H1 (cell line): Measurements from ENCODE around the gene NDUFA11. TPM values are rescaled to one million over a fixed set of nuclear protein-coding genes. Genes with fewer than 3 reads are reported as not detected.

Experiments used
- CTCF ChIA-PET: fragments of 300-600 bp; sonication (Branson Sonifier 250); formaldehyde crosslinking; loops from one replicate; lab custom pipeline; 2021; ENCODE audit not compliant: partially characterized antibody; lab: Charles Lee
- POLR2A ChIA-PET: fragments of 300-600 bp; sonication (Branson Sonifier 250); formaldehyde crosslinking; loops from one replicate; lab custom pipeline; 2021; ENCODE audit warnings: inconsistent platforms; ENCODE audit not compliant: partially characterized antibody; lab: Charles Lee
- DNase-seq, 2 experiments: peaks; one replicate each; pipeline versions ENCODE4 v3.0.0 to v3.0.0-alpha.2; 2010 to 2022; ENCODE audit warnings: low spot score in 2 of 2, low read depth in 1 of 2, mixed read lengths in 1 of 2
- FAIRE-seq: peaks from 2 replicates; lab custom pipeline; 2011; peaks lifted over from hg19 to GRCh38; lab: Jason Lieb, UNC
- H2AFZ ChIP-seq: 2 replicates; pipeline ENCODE4 v1.8.1; 2012; ENCODE audit warnings: low read length, inconsistent platforms
- H2AK5ac ChIP-seq: 2 replicates; pipeline ENCODE4 v1.6.1; 2013; ENCODE audit warnings: low read depth, low read length
- H2BK120ac ChIP-seq: replicated peaks from 2 replicates; pipeline ENCODE3; 2013; ENCODE audit warnings: low read depth, low read length, inconsistent platforms
- H2BK12ac ChIP-seq: 2 replicates; pipeline ENCODE4 v1.6.1; 2013; ENCODE audit warnings: low read depth, low read length
- H2BK15ac ChIP-seq: 2 replicates; pipeline ENCODE4 v1.6.1; 2013; ENCODE audit warnings: low read length
- H2BK20ac ChIP-seq: 2 replicates; pipeline ENCODE4 v1.6.1; 2013; ENCODE audit warnings: low read length
- H2BK5ac ChIP-seq: 2 replicates; pipeline ENCODE4 v1.6.1; 2013; ENCODE audit warnings: low read depth, low read length
- H3K14ac ChIP-seq: 2 replicates; pipeline ENCODE4 v1.6.1; 2013; ENCODE audit warnings: inconsistent platforms; ENCODE audit not compliant: insufficient read length
- H3K18ac ChIP-seq: 2 replicates; pipeline ENCODE4 v1.6.1; 2013; ENCODE audit warnings: low read length; ENCODE audit errors: extremely low read depth
- H3K23ac ChIP-seq: 2 replicates; pipeline ENCODE4 v1.6.1; 2013; ENCODE audit warnings: inconsistent platforms; ENCODE audit not compliant: insufficient read length
- H3K23me2 ChIP-seq: 2 replicates; pipeline ENCODE4 v1.6.1; 2013; ENCODE audit warnings: low read depth, low read length
- H3K27ac ChIP-seq: 2 replicates; pipeline ENCODE4 v1.6.1; 2011; ENCODE audit warnings: low read depth, low read length, inconsistent platforms
- H3K27me3 ChIP-seq, 4 experiments: replicated peaks in 1 of 4; 1 replicate in 1 of 4; 2 replicates in 3 of 4; pipeline versions ENCODE4 v1.6.1 to v1.8.1; 2011 to 2013; ENCODE audit warnings: low read length in 3 of 4, mild to moderate bottlenecking in 3 of 4, inconsistent platforms in 2 of 4, mixed read lengths in 2 of 4, moderate library complexity in 1 of 4; ENCODE audit not compliant: control insufficient read depth in 3 of 4, insufficient read depth in 3 of 4; ENCODE audit errors: extremely low read depth in 1 of 4
- H3K36me3 ChIP-seq, 4 experiments: 2 replicates each; pipeline versions ENCODE4 v1.6.1 to v1.8.1; 2011 to 2013; ENCODE audit warnings: mild to moderate bottlenecking in 4 of 4, low read length in 3 of 4, moderate library complexity in 2 of 4, control low read depth in 1 of 4, inconsistent platforms in 1 of 4; ENCODE audit not compliant: insufficient read depth in 4 of 4, control insufficient read depth in 2 of 4
- H3K4ac ChIP-seq: replicated peaks from 2 replicates; pipeline ENCODE3; 2013; ENCODE audit warnings: low read length, low read depth, mixed read lengths, inconsistent platforms; ENCODE audit not compliant: insufficient read length
- H3K4me1 ChIP-seq, 4 experiments: replicated peaks in 1 of 4; 1 replicate in 1 of 4; 2 replicates in 3 of 4; pipeline versions ENCODE4 v1.6.1 to v1.8.1; 2011 to 2013; ENCODE audit warnings: low read length in 3 of 4, inconsistent platforms in 2 of 4, mixed read lengths in 1 of 4; ENCODE audit not compliant: insufficient read depth in 4 of 4, control insufficient read depth in 3 of 4
- H3K4me2 ChIP-seq, 2 experiments: 2 replicates each; pipeline versions ENCODE4 v1.6.1 to v1.8.1; 2011 to 2013; ENCODE audit warnings: low read depth in 2 of 2, low read length in 2 of 2, control low read depth in 1 of 2, inconsistent platforms in 1 of 2, mild to moderate bottlenecking in 1 of 2; ENCODE audit not compliant: insufficient read depth in 1 of 2
- H3K4me3 ChIP-seq, 4 experiments: fragments of 200-600, 300-600 bp in 1 of 4; sonication (generic), shearing (Covaris generic), sonication (Bioruptor Twin) in 1 of 4; 2 replicates each; pipeline versions ENCODE4 v1.5.1 to v1.8.1; 2011 to 2016; ENCODE audit warnings: low read length in 4 of 4, low read depth in 3 of 4, control low read depth in 2 of 4, inconsistent platforms in 2 of 4, mild to moderate bottlenecking in 2 of 4, mixed read lengths in 1 of 4, moderate library complexity in 1 of 4; ENCODE audit not compliant: insufficient read depth in 2 of 4; ENCODE audit errors: extremely low read depth in 1 of 4
- H3K56ac ChIP-seq: replicated peaks from 2 replicates; pipeline ENCODE3; 2013; ENCODE audit warnings: low read depth, mild to moderate bottlenecking, mixed read lengths, low read length, inconsistent platforms; ENCODE audit not compliant: insufficient read length
- H3K79me1 ChIP-seq: 2 replicates; pipeline ENCODE4 v1.6.1; 2013; ENCODE audit warnings: low read depth, low read length, control low read depth
- H3K79me2 ChIP-seq, 2 experiments: 2 replicates each; pipeline versions ENCODE4 v1.6.1 to v1.8.1; 2012 to 2013; ENCODE audit warnings: low read length in 2 of 2, mild to moderate bottlenecking in 2 of 2, inconsistent platforms in 1 of 2; ENCODE audit not compliant: insufficient read depth in 2 of 2, control insufficient read depth in 1 of 2
- H3K9ac ChIP-seq, 4 experiments: replicated peaks in 1 of 4; 1 replicate in 1 of 4; 2 replicates in 3 of 4; pipeline versions ENCODE4 v1.6.1 to v1.8.1; 2011 to 2013; ENCODE audit warnings: low read depth in 3 of 4, low read length in 3 of 4, control low read depth in 2 of 4, mild to moderate bottlenecking in 2 of 4, moderate library complexity in 2 of 4, inconsistent platforms in 1 of 4; ENCODE audit errors: extremely low read depth in 1 of 4
- H3K9me3 ChIP-seq, 2 experiments: 2 replicates each; pipeline versions ENCODE4 v1.6.1 to v1.8.1; 2012 to 2013; ENCODE audit warnings: mild to moderate bottlenecking in 2 of 2, moderate library complexity in 2 of 2, control low read depth in 1 of 2, inconsistent platforms in 1 of 2, low read depth in 1 of 2, low read length in 1 of 2, mixed read lengths in 1 of 2; ENCODE audit not compliant: insufficient read depth in 2 of 2
- H4K20me1 ChIP-seq, 2 experiments: replicated peaks in 1 of 2; 2 replicates each; pipeline versions ENCODE3 to v1.8.1; 2011 to 2013; ENCODE audit warnings: inconsistent platforms in 2 of 2, low read length in 2 of 2, mild to moderate bottlenecking in 1 of 2; ENCODE audit not compliant: insufficient read depth in 2 of 2, control insufficient read depth in 1 of 2
- H4K5ac ChIP-seq: 2 replicates; pipeline ENCODE4 v1.6.1; 2013; ENCODE audit warnings: low read length, low read depth, mixed read lengths, inconsistent platforms; ENCODE audit not compliant: insufficient read length
- H4K8ac ChIP-seq: 2 replicates; pipeline ENCODE4 v1.8.0; 2013; ENCODE audit warnings: mild to moderate bottlenecking, moderate library complexity, low read length, inconsistent platforms; ENCODE audit not compliant: insufficient read depth; ENCODE audit errors: extremely low read depth
- H4K91ac ChIP-seq: replicated peaks from 2 replicates; pipeline ENCODE3; 2013; ENCODE audit warnings: low read length, mixed read lengths, inconsistent platforms; ENCODE audit not compliant: insufficient read length
- EP300 ChIP-seq, 2 experiments: IDR thresholded peaks; 1 replicate in 1 of 2; 2 replicates in 1 of 2; pipeline ENCODE4 v1.6.1; 2011 to 2012; ENCODE audit warnings: low read depth in 2 of 2, low read length in 2 of 2, mild to moderate bottlenecking in 2 of 2, borderline replicate concordance in 1 of 2, inconsistent platforms in 1 of 2, moderate library complexity in 1 of 2
- GTF2F1 ChIP-seq: IDR thresholded peaks from 2 replicates; pipeline ENCODE4 v1.6.1; 2012; ENCODE audit warnings: low read depth, low read length, improper control_type of control experiment, borderline replicate concordance
- JUND ChIP-seq: IDR thresholded peaks from 2 replicates; pipeline ENCODE4 v1.6.1; 2011; ENCODE audit warnings: mild to moderate bottlenecking, improper control_type of control experiment, low read length
- POLR2AphosphoS5 ChIP-seq: IDR thresholded peaks from 2 replicates; pipeline ENCODE4 v1.6.1; 2011; ENCODE audit warnings: low read depth, low read length
- WGBS, 2 experiments: shearing (Covaris generic) in 1 of 2; methylation state at CpG; one replicate each; pipeline versions ENCODE4 v1.1.6 to v1.1.7; 2013 to 2015; ENCODE audit warnings: low lambda C conversion rate in 2 of 2, mixed read lengths in 2 of 2, inconsistent platforms in 1 of 2, low coverage in 1 of 2, missing lambda C conversion rate in 1 of 2; ENCODE audit not compliant: insufficient replicate concordance in 2 of 2, insufficient coverage in 1 of 2, insufficient read length in 1 of 2; ENCODE audit errors: extremely low coverage in 1 of 2, missing lambda C conversion rate in 1 of 2; 5-methylcytosine and 5-hydroxymethylcytosine counted together
- polyA plus RNA-seq, 7 experiments: library from polyadenylated mRNA; depleted of rRNA in 3 of 7; stranded (reverse) in 5 of 7; unstranded in 2 of 7; fragments of >200 nt in 5 of 7; fragments of 200-250 nt in 2 of 7; gene quantifications; 1 replicate in 5 of 7; 2 replicates in 1 of 7; 4 replicates in 1 of 7; pipeline versions ENCODE4 v1.2.1 to v1.2.3, GENCODE V29; 2011 to 2013; ENCODE audit warnings: missing spikeins in 2 of 7, mixed read lengths in 2 of 7
- total RNA-seq: library from RNA; stranded (reverse); fragmentation: NEBNext Ultra II Directional; extraction: Animal tissue kit (Norgen Biotek cat#: 25700); gene quantifications from 2 replicates; pipeline ENCODE4 v1.2.1, GENCODE V29; 2021

Gene NDUFA11
- total and polyA plus RNA-seq, 2 of the 8 experiments (the other 6 are each of a cell fraction or from before 2014, with no cell fraction given) = 205 to 1,037 TPM

GRCh38 chr19:5929179-5929578 is 25.6 kb upstream of the NDUFA11 start:
- peaks cover 21 to 47% (median 44%) of the 10 kb centered on the region in 4 experiments for H3K36me3 ChIP-seq
- no peak overlapping the region for H3K18ac ChIP-seq
- no peaks in the 10 kb centered on the region for H3K4me1 ChIP-seq
- H3K9me3 ChIP-seq = no peaks in the 10 kb centered on the region
- H2AK5ac ChIP-seq = no peak overlapping the region
- FAIRE-seq = no peak
- H2BK120ac ChIP-seq = no peak overlapping the region
- H2BK15ac ChIP-seq = no peak overlapping the region
- no peak overlapping the region for H3K23ac ChIP-seq
- WGBS, 2 experiments = 87% methylated on average over 13 of the region's 13 CpGs; no CpG with 5 or more reads in 1 of the 2 experiments
- H3K9ac ChIP-seq = no peak overlapping the region
- H3K23me2 ChIP-seq = no peaks in the 10 kb centered on the region
- H3K56ac ChIP-seq = no peak overlapping the region
- H3K27ac ChIP-seq = no peak overlapping the region
- DNase-seq = no peak
- H2BK12ac ChIP-seq = no peak overlapping the region
- POLR2A ChIA-PET = interaction anchor here (1.0 to 1.4 kb wide), 3 partner anchors 11 to 26 kb away, joined by 3 to 5 read pairs (median 3); partner anchors contain the start of gene NDUFA11
- no peak overlapping the region for H3K4me2 ChIP-seq
- no peak overlapping the region for H2AFZ ChIP-seq
- no peak overlapping the region for H3K4ac ChIP-seq
- no peak overlapping the region for H3K4me3 ChIP-seq
- peaks cover 9 to 33% of the 10 kb centered on the region in 2 experiments for H4K20me1 ChIP-seq
- H3K79me2 ChIP-seq = peaks cover 0 to 2% of the 10 kb centered on the region in 2 experiments; a peak in 1 of 4 replicates
- no peak overlapping the region for H3K14ac ChIP-seq
- no peak overlapping the region for H4K5ac ChIP-seq
- peak overlapping the region; percentile 11; the same call in 1 of the 2 replicates for H4K8ac ChIP-seq
- no peak overlapping the region for H4K91ac ChIP-seq
- CTCF ChIA-PET = interaction anchor here (0.7 to 2.1 kb wide), 6 partner anchors 13 to 125 kb away, joined by 3 to 8 read pairs (median 6); no protein-coding TSS in a partner anchor
- H2BK20ac ChIP-seq = no peak overlapping the region
- no peak for TF ChIP-seq GTF2F1
- TF ChIP-seq JUND = no peak
- no peak for TF ChIP-seq POLR2AphosphoS5
- no peak for TF ChIP-seq EP300 (IDR thresholded peaks at IDR 0.05; ENCODE audit: borderline replicate concordance in 1 of 2, low read depth in 2 of 2, low read length in 2 of 2)
- peaks cover 2% of the 10 kb centered on the region; the same call in 1 of the 2 replicates for H3K79me1 ChIP-seq
- no peaks in the 10 kb centered on the region; a peak in 1 of 7 replicates for H3K27me3 ChIP-seq
- no peak overlapping the region for H2BK5ac ChIP-seq
